Heart left ventricle (tissue), 16 donors: ENCODE data around the gene ICAM2. TPM values are rescaled to one million over a fixed set of nuclear protein-coding genes. Genes with fewer than 3 reads are reported as not detected.

Source experiments
- ATAC-seq, 4 donors: fragments of 200-7000 bp; cut with Tn5 transposase; one replicate each; pipeline ENCODE4 v1.9.1; 2020 to 2022; ENCODE audit warnings: moderate library complexity in 4 of 4, mild to moderate bottlenecking in 3 of 4, moderate number of reproducible peaks in 1 of 4
- DNase-seq, 5 donors: peaks; one replicate each; pipeline ENCODE4 v3.0.0-alpha.2; 2020
- H3K27ac ChIP-seq, 12 donors: fragments of 200-600 bp; sonication (generic) in 4 of 12; one replicate each; pipeline versions ENCODE4 v1.5.0 to v1.8.0; 2016 to 2022; ENCODE audit warnings: mild to moderate bottlenecking in 2 of 12
- H3K27me3 ChIP-seq, 9 donors: fragments of 200-600 bp; sonication (generic) in 2 of 9; one replicate each; pipeline versions ENCODE4 v1.5.1 to v1.8.0; 2016 to 2022; ENCODE audit warnings: mild to moderate bottlenecking in 3 of 9
- H3K36me3 ChIP-seq, 9 donors: fragments of 200-600 bp; sonication (generic) in 2 of 9; one replicate each; pipeline versions ENCODE4 v1.5.0 to v1.8.0; 2018 to 2022; ENCODE audit warnings: mild to moderate bottlenecking in 2 of 9
- H3K4me1 ChIP-seq, 12 donors: fragments of 200-600 bp; sonication (generic) in 4 of 12; one replicate each; pipeline versions ENCODE4 v1.5.0 to v1.8.0; 2016 to 2022; ENCODE audit warnings: mild to moderate bottlenecking in 3 of 12
- H3K4me3 ChIP-seq, 12 donors: fragments of 200-600 bp; sonication (generic) in 4 of 12; one replicate each; pipeline versions ENCODE4 v1.5.0 to v1.8.0; 2017 to 2022; ENCODE audit warnings: mild to moderate bottlenecking in 9 of 12, moderate library complexity in 4 of 12
- H3K9me3 ChIP-seq, 12 donors: fragments of 200-600 bp; sonication (generic) in 4 of 12; one replicate each; pipeline versions ENCODE4 v1.5.0 to v1.8.0; 2016 to 2022; ENCODE audit warnings: mild to moderate bottlenecking in 1 of 12
- CTCF ChIP-seq, 12 donors: fragments of 200-600 bp; sonication (generic) in 4 of 12; IDR thresholded peaks; one replicate each; pipeline versions ENCODE4 v1.5.0 to v1.8.0; 2018 to 2022; ENCODE audit warnings: antibody characterized with exemption in 12 of 12, mild to moderate bottlenecking in 5 of 12
- POLR2A ChIP-seq, 2 donors: fragments of 450-650 bp; IDR thresholded peaks; one replicate each; pipeline ENCODE4 v1.6.1; 2017; ENCODE audit warnings: antibody characterized with exemption in 2 of 2, mild to moderate bottlenecking in 2 of 2, moderate library complexity in 2 of 2
- WGBS, 4 donors: extraction: QIAGEN DNeasy Blood & Tissue Kit in 2 of 4; methylation state at CpG; one replicate each; pipeline versions ENCODE4 v1.1.5 to v1.1.7; 2013 to 2018; 5-methylcytosine and 5-hydroxymethylcytosine counted together
- intact Hi-C, 10 donors: fragments of 100-400 bp; cut with DNase I; formaldehyde crosslinking; loops; one replicate each; pipeline versions ENCODE4 v1.11.1 to v1.14.2; 2022
- polyA plus RNA-seq, 2 donors: library from polyadenylated mRNA; stranded (reverse); fragments of 200-250 nt; gene quantifications; one replicate each; pipeline ENCODE4 v1.2.3, GENCODE V29; 2013
- total RNA-seq, 9 donors: library from RNA; depleted of rRNA in 2 of 9; stranded (reverse); fragments of >200 nt in 2 of 9; fragmentation: NEBNext Ultra II Directional in 3 of 9; extraction: Animal tissue kit (Norgen Biotek cat#: 25700) in 3 of 9; gene quantifications; one replicate each; pipeline versions ENCODE4 v1.1.0 to v1.2.4, GENCODE V29; 2016 to 2023
- donor health status: ischemic (EF 13 %, LVEDD 7.1; RV severe dilation, severe dysfunction).
- donor health status: healthy with polysubstance abuse.
- donor health status: DM: no; HTN: yes; CAD: no.
- donor health status: DM: no; HTN: no; CAD: no.
- donor health status: ischemic (EF 25% LVEDD 6.9; RV normal size, moderate dysfunction).
- donor health status: ischemic (EF 25% LVEDD 5.7; RV mildly dilated, moderate dysfunction).
- donor health status: healthy.
- donor health status: DM: yes; HTN: yes; CAD: no.
- donor health status: ischemic (EF 35%, LVEDD 5.7; RV mildly dilated, moderate dysfunction).
- donor health status: nonischemic (EF 11% LVEDD 7.7; RV severe dilation, severe dysfunction).
- donor health status: DM: yes; HTN: yes; CAD: no.
- donor health status: PGD.
- donor health status: ischemic (EF 29% LVEDD 5.4; RV normal size, mild dysfunction).
- donor health status: nonischemic (EF 23%, LVEDD 6.1; RV moderate dilation, normal function).

The ICAM2 gene
- total and polyA plus RNA-seq, 11 donors = 24.4 to 262 (median 43.1) TPM

DNA sequence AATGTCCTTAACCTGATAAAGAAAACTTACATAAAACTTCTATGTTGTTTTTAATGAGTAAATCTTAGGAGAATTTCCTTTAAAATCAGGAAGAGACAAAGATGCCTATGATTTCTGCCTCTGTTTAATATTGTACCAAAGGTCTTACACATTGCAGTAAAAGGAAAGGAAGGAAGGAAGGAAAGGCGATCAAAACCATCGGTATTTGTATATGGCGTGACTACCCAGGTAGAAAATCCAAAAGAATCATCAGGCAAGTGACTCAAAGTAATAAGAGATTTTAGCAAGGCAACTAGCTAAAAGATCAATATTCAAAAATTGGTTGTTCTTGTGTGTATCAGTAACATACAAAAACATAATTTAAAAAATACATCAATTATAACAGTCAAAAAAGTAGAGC is 3.5 kb downstream of the ICAM2 start:
- Histone ChIP-seq H3K36me3 (peaks cover 0 to 4% (median 0%) of the 10 kb centered on the region in 9 donors), H3K27ac (peak overlapping the region in 10 of 12 donors; percentile 22 to 94 (median 79)), H3K4me1 (peaks cover 0 to 69% (median 15%) of the 10 kb centered on the region in 12 donors), H3K4me3 (peak overlapping the region in 10 of 12 donors; percentile 3 to 63 (median 20)), H3K27me3 (no peaks in the 10 kb centered on the region), H3K9me3 (no peaks in the 10 kb centered on the region)
- DNase-seq = no peak
- intact Hi-C loops = no loop called here
- 58 to 69% (median 65%) methylated on average over 3 of the region's 3 CpGs for WGBS, 4 donors
- no peak for ATAC-seq
- TF ChIP-seq CTCF (IDR thresholded peaks at IDR 0.05) (no peak), POLR2A (IDR thresholded peaks at IDR 0.05) (no peak)

DNA sequence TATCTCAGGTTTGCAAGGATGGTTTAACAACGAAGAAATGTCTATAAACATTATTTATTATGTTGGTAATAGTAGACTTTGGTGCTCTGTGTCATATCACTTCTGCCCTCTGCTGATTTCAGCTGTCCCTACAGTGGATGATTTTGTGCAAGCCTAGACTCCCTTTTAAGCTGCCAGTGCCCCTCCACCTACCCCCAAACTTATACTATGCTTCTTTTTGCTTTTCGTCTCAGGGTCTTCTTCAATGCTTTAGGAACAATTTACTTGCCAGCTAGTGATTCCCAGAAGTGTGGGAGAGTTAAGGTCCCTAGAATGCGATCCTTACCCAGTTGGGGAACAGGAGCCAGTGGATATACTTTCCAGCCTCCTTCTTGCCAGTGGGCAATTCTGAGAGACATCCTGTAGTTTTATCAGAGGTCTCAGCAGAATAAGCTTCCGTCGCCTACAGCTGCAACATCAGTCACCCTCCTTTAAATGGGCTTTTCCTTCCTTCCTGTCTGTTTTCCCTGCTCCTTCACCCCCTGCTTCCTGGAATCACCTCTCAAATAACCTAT is 4.1 kb downstream of the ICAM2 start:
- H3K4me1 ChIP-seq = peaks cover 0 to 62% (median 15%) of the 10 kb centered on the region in 12 donors
- 37 to 51% (median 43%) methylated on average over 5 of the region's 5 CpGs for WGBS, 4 donors
- H3K27ac ChIP-seq = peak overlapping the region in 11 of 12 donors; percentile 22 to 94 (median 72)
- H3K36me3 ChIP-seq = peaks cover 0 to 8% (median 0%) of the 10 kb centered on the region in 9 donors
- DNase-seq (no peak), ATAC-seq (no peak)
- TF ChIP-seq CTCF (IDR thresholded peaks at IDR 0.05) = peak in 7 of 12 donors; percentile 10 to 47 (median 21)
- no peak for TF ChIP-seq POLR2A (IDR thresholded peaks at IDR 0.05)
- peak overlapping the region in 9 of 12 donors; percentile 3 to 63 (median 26) for H3K4me3 ChIP-seq
- H3K27me3 ChIP-seq = no peaks in the 10 kb centered on the region
- intact Hi-C loops = no loop called here
- no peaks in the 10 kb centered on the region for H3K9me3 ChIP-seq

DNA sequence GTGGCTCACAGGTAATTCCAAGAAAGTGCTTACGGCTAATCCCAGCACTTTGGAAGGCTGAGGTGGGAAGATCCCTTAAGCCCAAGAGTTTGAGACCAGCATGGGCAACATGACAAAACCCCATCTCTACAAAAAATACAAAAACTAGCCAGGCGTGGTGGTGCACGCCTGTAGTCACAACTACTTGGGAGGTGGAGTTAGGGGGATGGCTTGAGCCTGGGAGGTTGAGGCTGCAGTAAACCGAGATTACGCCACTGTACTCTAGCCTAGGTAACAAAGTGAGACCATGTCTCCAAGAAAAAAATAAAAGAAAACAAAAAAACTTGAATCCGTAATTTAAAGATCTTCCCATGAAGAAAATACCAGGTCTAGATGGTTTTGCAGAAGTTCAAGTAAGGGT is 5.0 kb downstream of the ICAM2 start:
- TF ChIP-seq POLR2A (IDR thresholded peaks at IDR 0.05) = no peak
- TF ChIP-seq CTCF (IDR thresholded peaks at IDR 0.05) = no peak
- H3K27ac ChIP-seq = peak overlapping the region in 11 of 12 donors; percentile 22 to 94 (median 62)
- peaks cover 0 to 57% (median 13%) of the 10 kb centered on the region in 12 donors for H3K4me1 ChIP-seq
- intact Hi-C loops = no loop called here
- DNase-seq = no peak
- ATAC-seq = no peak
- H3K36me3 ChIP-seq = peaks cover 0 to 8% (median 0%) of the 10 kb centered on the region in 9 donors
- no peaks in the 10 kb centered on the region for H3K27me3 ChIP-seq
- 90 to 96% (median 94%) methylated on average over 6 of the region's 6 CpGs for WGBS, 4 donors
- H3K4me3 ChIP-seq = peak overlapping the region in 4 of 12 donors; percentile 11 to 63 (median 36)
- H3K9me3 ChIP-seq = no peaks in the 10 kb centered on the region

DNA sequence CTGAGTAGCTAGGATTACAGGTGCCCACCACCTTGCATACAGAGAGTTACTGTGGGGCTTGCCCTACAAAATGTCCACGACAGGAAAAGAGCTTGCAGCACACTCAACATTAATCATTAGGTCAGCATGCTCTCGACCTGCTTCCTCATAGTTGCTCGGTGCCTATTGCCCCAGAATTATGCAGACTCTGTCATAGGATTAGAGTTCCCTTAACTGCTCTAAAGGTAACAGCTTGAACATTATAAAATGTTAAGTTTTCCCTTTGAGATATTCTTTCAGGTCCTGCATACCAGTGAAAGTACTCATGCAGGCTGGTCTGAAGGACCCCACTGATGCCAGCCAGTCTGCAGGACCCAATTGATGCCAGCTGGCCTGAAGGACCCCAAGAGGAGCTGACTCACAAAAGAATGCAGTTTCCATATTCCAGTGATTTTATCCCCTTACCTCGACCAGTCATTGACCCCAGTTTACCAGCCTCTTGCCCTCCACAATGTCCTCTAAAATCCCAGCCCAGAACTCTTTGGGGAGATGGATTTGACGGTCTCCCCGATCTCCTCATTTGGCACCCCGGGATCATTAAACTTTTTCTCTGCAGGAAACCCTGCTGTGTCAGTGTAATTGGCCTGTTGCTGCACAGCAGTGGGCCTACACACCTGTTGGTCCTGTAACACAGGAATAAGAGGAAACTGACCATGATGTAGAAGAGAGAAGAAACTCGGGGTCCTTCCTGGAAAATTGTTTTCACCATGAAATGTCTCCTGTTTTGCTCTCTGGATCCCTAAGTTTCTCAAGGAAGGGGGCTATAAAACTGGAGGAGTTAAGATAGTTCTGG is 10.6 kb downstream of the ICAM2 start:
- ATAC-seq (no peak), DNase-seq (no peak)

More for the DNA sequence above, 10.6 kb downstream of the ICAM2 start:
- TF ChIP-seq POLR2A (IDR thresholded peaks at IDR 0.05) (no peak), CTCF (IDR thresholded peaks at IDR 0.05) (no peak)
- intact Hi-C loops = no loop called here
- H3K9me3 ChIP-seq = no peaks in the 10 kb centered on the region
- no peaks in the 10 kb centered on the region for H3K27me3 ChIP-seq
- H3K27ac ChIP-seq = peak overlapping the region in 3 of 12 donors; percentile 35 to 89 (median 70)
- peaks cover 0 to 11% (median 0%) of the 10 kb centered on the region in 9 donors for H3K36me3 ChIP-seq
- H3K4me3 ChIP-seq = no peak overlapping the region
- peaks cover 5 to 54% (median 39%) of the 10 kb centered on the region in 12 donors for H3K4me1 ChIP-seq
- WGBS, 4 donors = 64 to 67% (median 66%) methylated on average over 8 of the region's 8 CpGs
